ENCODE results near the gene JAK1.

DNA sequence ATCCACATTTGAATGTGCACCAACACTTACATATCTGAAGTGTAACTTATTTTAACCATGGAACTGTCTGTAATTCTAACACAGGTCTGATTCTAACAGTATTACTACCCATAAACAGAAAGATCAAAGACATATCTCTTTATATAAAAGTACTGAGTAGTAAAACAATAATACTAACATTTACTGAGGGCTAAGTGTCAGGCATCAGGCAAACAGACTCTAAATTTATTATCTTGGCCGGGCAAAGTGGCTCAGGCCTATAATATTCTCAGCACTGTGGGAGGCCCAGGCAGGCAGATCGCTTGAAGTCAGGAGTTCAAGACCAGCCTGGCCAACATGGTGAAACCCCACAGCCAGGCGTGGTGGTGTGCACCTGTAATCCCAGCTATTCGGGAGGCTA lies 85.9 kb downstream of the JAK1 start:
- TF ChIP-seq, protein P1, sequence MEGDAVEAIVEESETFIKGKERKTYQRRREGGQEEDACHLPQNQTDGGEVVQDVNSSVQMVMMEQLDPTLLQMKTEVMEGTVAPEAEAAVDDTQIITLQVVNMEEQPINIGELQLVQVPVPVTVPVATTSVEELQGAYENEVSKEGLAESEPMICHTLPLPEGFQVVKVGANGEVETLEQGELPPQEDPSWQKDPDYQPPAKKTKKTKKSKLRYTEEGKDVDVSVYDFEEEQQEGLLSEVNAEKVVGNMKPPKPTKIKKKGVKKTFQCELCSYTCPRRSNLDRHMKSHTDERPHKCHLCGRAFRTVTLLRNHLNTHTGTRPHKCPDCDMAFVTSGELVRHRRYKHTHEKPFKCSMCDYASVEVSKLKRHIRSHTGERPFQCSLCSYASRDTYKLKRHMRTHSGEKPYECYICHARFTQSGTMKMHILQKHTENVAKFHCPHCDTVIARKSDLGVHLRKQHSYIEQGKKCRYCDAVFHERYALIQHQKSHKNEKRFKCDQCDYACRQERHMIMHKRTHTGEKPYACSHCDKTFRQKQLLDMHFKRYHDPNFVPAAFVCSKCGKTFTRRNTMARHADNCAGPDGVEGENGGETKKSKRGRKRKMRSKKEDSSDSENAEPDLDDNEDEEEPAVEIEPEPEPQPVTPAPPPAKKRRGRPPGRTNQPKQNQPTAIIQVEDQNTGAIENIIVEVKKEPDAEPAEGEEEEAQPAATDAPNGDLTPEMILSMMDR (IDR thresholded peaks at IDR 0.05 in 8 of 11, conservative IDR thresholded peaks at IDR 0.05 in 3 of 11): no peak
- TF ChIP-seq POLR2A (IDR thresholded peaks at IDR 0.05) (no peak), POLR2AphosphoS5 (IDR thresholded peaks at IDR 0.05) (no peak)

All from spleen (tissue), 7 donors.